Left renal cortex interstitium (tissue), 4 donors: ENCODE measurements around the gene METTL21A. TPM values are rescaled to one million over a fixed set of nuclear protein-coding genes. Genes with fewer than 3 reads are reported as not detected.

Experiments
- DNase-seq, 4 donors: peaks; one replicate each; pipeline ENCODE4 v3.0.0-alpha.2; 2013; ENCODE audit warnings: low read depth in 4 of 4, low spot score in 2 of 4, missing footprints in 1 of 4
- polyA plus RNA-seq, 4 donors: library from polyadenylated mRNA; unstranded; fragments of 120-200 nt; gene quantifications; one replicate each; pipeline ENCODE4 v1.2.1, GENCODE V29; 2013; ENCODE audit not compliant: insufficient read length in 4 of 4

The METTL21A gene
- polyA plus RNA-seq, 4 donors: 27.3 to 33.1 (median 30.5) TPM

DNA sequence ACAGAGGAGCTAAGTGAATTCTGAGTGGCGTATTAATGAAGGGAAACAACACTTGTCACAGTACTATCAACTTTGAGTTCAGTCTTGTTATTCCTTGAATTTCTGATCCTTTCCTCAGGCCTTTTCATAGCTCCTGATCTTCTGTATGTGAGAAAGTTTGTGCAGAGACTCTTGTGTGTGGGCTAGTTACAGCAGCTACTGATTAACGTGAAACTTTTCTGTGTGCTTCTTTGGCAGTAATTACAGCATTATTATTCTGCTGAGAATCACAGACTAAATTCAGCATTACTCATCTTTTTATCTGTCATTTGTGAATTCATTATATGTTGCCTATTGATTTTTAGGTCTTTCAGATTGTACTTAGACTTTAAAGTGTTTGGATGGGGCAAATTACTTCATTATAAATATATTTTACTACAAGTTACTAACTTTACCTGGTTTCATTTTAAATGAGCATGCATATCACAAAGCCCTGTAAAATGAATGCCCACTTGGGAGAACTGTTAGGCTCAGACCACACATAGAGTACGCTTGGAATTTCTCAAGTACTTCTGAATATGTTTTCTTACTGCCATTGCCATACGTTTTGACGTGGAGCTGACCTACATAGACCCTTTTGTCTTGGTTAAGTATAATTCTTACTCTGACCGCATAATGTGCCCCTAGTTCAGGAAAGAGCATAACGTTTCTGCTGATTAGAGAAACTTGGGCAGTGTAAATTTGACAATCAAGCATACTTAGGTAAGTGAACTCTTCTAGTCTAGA is 59.3 kb downstream of the METTL21A start:
- no peak for DNase-seq

Other genes with a start within 250 kb of the METTL21A start
- 10 to 100 TPM; 60.8 to 82.7 (median 70.0) TPM for gene CREB1, start 95.4 kb downstream of the METTL21A start, polyA plus RNA-seq
- gene CCNYL1, start 86.2 kb upstream of the METTL21A start, polyA plus RNA-seq: 10 to 100 TPM; 14.9 to 22.4 (median 19.1) TPM
- 10 to 100 TPM; 10.3 to 16.2 (median 12.2) TPM for gene FZD5, start 144.5 kb upstream of the METTL21A start, polyA plus RNA-seq